Retinal pigment epithelial cell (primary cell): ENCODE data around the gene BAG3.

Experiments
- DNase-seq: peaks from one replicate; pipeline ENCODE4 v3.0.0-alpha.2; 2010; ENCODE audit warnings: low read depth
- H3K4me3 ChIP-seq: 2 replicates; pipeline ENCODE4 v1.5.1; 2011; ENCODE audit warnings: mild to moderate bottlenecking, low read length, control low read depth, moderate library complexity
- CTCF ChIP-seq: conservative IDR thresholded peaks from 2 replicates; pipeline ENCODE4 v1.5.1; 2011; ENCODE audit warnings: low read depth, low read length, control low read depth, inconsistent platforms

The BAG3 gene

DNA sequence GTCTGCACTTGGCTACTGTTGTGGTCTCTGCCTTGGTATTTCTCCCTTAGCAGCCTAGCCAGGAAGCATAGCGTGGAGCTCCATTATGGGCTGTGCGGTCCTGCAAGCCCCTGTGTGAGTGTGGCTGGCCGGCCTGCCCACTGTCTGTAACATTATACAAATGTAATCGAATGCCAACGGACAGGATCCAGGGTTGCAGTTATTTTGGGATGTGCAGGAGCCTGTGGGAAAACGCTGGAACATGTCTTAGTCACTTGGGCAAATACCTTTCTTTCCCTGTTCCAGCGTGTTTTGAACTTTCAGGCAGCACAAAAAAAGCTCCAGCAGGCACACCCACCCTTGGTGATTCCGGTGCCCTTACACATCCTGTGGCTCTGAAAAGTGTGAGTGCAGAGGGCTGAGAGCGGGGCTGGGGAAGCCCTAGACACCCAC, 29.5 kb downstream of the BAG3 start:
- no peak for TF ChIP-seq CTCF
- no peak overlapping the region for H3K4me3 ChIP-seq
- DNase-seq, result no peak

- peak; percentile 88 for TF ChIP-seq CTCF
Observed at GRCh38 chr10:119686465-119687191, 35.4 kb downstream of the BAG3 start.

DNA sequence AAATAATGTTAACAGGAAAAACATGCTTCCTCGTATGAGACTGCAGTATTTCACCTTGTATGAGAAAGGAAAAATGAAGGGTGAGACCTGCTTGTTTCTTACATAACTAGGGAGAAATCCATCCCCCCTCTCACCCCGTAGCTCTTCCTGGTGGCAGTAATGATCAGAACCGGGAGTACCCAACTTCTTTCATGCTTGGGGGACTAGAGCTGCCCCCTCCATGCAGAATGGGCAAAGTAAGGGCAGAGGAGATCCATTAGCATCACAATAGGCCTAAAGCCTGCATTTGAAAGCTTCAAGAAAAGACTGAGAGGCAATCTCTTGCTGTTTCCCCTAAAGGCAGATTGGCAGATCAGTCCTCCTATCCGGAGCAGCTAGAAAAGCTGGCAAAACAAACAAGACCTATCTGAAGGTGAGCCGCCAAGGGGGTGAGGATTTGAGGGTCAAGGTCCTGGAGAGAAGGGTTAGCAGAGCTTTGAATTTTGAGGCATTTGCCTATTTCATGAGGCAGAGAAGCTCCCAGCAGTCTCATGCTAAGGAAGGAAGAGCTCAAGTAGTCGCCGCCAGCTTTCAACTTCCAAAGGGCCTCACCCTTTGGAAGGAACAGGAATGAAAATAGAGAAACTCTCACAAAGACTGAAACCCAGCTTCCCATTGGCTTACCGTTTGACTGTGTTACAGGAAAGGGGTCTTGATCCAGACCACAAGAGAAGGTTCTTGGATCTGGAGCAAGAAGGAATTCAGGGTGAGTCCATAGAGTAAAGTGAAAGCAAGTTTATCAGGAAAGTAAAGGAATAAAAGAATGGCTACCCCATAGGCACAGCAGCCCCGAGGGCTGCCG, 36.2 kb downstream of the BAG3 start:
- DNase-seq, result no peak

More at GRCh38 chr10:119686465-119687191, 35.4 kb downstream of the BAG3 start:
- peak overlapping the region; percentile 46 for H3K4me3 ChIP-seq
- DNase-seq, result peak; percentile 62

DNA sequence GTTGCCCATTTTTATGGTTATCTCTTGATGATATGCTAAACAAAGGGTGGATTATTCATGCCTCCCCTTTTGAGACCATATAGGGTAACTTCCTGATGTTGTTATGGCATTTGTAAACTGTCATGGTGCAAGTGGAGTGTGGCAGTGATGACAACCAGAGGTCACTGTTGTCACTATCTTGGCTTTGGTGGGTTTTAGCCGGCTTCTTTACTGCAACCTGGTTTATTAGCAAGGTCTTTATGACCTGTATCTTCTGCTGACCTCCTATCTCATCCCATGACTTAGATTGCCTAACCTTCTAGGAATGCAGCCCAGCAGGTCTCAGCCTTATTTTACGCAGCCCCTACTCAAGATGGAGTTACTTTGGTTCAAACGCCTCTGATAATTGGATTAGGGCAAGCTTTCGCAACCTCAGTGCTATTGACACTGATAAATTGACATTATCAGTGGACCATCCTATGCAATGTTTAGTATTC, 36.9 kb downstream of the BAG3 start:
- no peak for TF ChIP-seq CTCF
- no peak overlapping the region for H3K4me3 ChIP-seq
- no peak for DNase-seq

More for the DNA sequence above, 36.2 kb downstream of the BAG3 start:
- H3K4me3 ChIP-seq, result peak overlapping the region; percentile 46
- no peak for TF ChIP-seq CTCF

DNA sequence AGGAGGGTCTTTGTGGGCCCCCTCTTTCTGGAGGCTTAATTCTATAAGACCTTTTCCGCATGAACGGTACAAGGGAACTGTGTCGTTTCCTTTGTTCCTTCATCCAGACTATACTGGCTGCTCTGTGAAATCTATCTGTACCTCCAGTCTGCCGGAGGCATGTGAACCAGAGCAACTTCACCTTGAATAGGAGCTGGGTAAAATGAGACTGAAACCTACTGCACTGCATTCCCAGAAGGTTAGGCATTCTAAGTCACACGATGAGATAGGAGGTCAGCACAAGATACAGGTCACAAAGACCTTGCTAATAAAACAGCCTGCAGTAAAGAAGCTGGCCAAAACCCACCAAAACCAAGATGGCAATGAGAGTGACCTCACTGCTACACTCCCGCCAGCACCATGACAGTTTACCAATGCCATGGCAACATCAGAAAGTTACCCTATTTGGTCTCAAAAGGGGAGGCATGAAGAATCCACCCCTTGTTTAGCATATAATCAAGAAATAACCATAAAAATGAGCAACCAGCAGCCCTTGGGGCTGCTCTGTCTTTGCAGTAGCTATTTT, 37.9 kb downstream of the BAG3 start:
- H3K4me3 ChIP-seq, result no peak overlapping the region
- TF ChIP-seq CTCF, result no peak
- DNase-seq, result no peak

DNA sequence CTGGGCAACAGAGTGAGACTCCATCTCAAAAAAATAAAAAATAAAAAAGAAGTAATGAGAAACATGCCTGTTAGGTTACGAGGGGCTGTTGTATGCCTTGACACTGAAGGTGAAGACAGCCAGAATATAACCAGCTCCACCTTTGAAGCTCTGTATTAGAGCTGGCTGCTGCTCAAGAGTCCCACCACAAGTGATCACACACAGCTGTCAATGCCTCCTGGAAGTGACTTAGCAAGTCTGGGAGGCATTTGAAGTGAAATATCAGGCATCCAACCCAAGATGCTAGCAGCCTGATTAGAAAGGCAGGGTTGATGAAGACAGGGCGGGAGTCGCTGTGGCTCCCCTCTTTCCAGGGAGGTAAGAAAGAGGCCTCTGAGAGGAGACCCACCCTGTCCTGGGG, 40.5 kb downstream of the BAG3 start:
- DNase-seq, result no peak
- no peak overlapping the region for H3K4me3 ChIP-seq
- TF ChIP-seq CTCF, result no peak
